Smooth muscle cell (in vitro differentiated cells): Measurements from ENCODE around the gene CLCN3. TPM values are rescaled to one million over a fixed set of nuclear protein-coding genes. Genes with fewer than 3 reads are reported as not detected.
A peak's percentile ranks its signal among the peaks of the same experiment; 100 is the strongest.

Experiments used
- DNase-seq: peaks from one replicate; lab custom pipeline; 2025; ENCODE audit not compliant: unreplicated experiment; lab: John Stamatoyannopoulos, UW
- H2AFZ ChIP-seq: fragments of 200-600 bp; sonication (generic); 2 replicates; pipeline ENCODE4 v1.6.0; 2016; ENCODE audit warnings: antibody characterized with exemption, low read depth, mild to moderate bottlenecking
- H3F3A ChIP-seq: fragments of 200-600 bp; sonication (generic); 2 replicates; pipeline ENCODE4 v1.6.0; 2017; ENCODE audit warnings: antibody characterized with exemption, low read depth
- H3K27ac ChIP-seq: fragments of 200-600 bp; sonication (generic); 2 replicates; pipeline ENCODE4 v1.5.1; 2016; ENCODE audit warnings: low read depth, mild to moderate bottlenecking
- H3K27me3 ChIP-seq: fragments of 200-600 bp; sonication (generic); 2 replicates; pipeline ENCODE4 v1.6.1; 2016; ENCODE audit warnings: low read depth, mild to moderate bottlenecking
- H3K36me3 ChIP-seq: fragments of 200-600 bp; sonication (generic); 2 replicates; pipeline ENCODE4 v1.5.1; 2016; ENCODE audit warnings: low read depth
- H3K4me1 ChIP-seq: fragments of 200-600 bp; sonication (generic); 2 replicates; pipeline ENCODE4 v1.5.1; 2016; ENCODE audit warnings: low read depth
- H3K4me2 ChIP-seq: fragments of 200-600 bp; sonication (generic); 2 replicates; pipeline ENCODE4 v1.6.0; 2016; ENCODE audit warnings: mild to moderate bottlenecking
- H3K4me3 ChIP-seq: fragments of 200-600 bp; sonication (generic); 2 replicates; pipeline ENCODE4 v1.5.1; 2016; ENCODE audit warnings: mild to moderate bottlenecking
- H3K79me2 ChIP-seq: fragments of 200-600 bp; sonication (generic); 2 replicates; pipeline ENCODE4 v1.6.0; 2016; ENCODE audit warnings: low read depth, mild to moderate bottlenecking
- H3K9ac ChIP-seq: fragments of 200-600 bp; sonication (generic); 2 replicates; pipeline ENCODE4 v1.6.0; 2016; ENCODE audit warnings: low read depth
- H3K9me3 ChIP-seq: fragments of 200-600 bp; sonication (generic); replicated peaks from 2 replicates; pipeline ENCODE4 v1.5.1; 2016; ENCODE audit warnings: low read depth
- H4K20me1 ChIP-seq: fragments of 200-600 bp; sonication (generic); 2 replicates; pipeline ENCODE4 v1.6.0; 2016; ENCODE audit warnings: low read depth
- CTCF ChIP-seq: fragments of 200-600 bp; sonication (generic); IDR thresholded peaks from 2 replicates; pipeline ENCODE4 v1.5.1; 2017; ENCODE audit warnings: borderline replicate concordance, mild to moderate bottlenecking, antibody characterized with exemption; ENCODE audit not compliant: insufficient read depth, poor library complexity, severe bottlenecking
- WGBS: methylation state at CpG from one replicate; pipeline ENCODE4 v1.1.7; 2016; ENCODE audit warnings: low lambda C conversion rate; 5-methylcytosine and 5-hydroxymethylcytosine counted together
- polyA plus RNA-seq: library from polyadenylated mRNA; unstranded; fragments of >200 nt; fragmentation: Nextera tagmentation; extraction: Ambion mirVana; gene quantifications from 2 replicates; pipeline ENCODE4 v1.2.1, GENCODE V29; 2016
- total RNA-seq: library from RNA; depleted of rRNA; stranded (reverse); fragments of >200 nt; gene quantifications from 2 replicates; pipeline ENCODE4 v1.2.3, GENCODE V29; 2014

CLCN3 gene
- total and polyA plus RNA-seq, 2 experiments from 2014 or later = 13.7 to 41.2 TPM

GRCh38 chr4:169650227-169650936 is 30.0 kb downstream of the CLCN3 start:
- Histone ChIP-seq H3K79me2 (peaks cover 38% of the 10 kb centered on the region), H3K27me3 (no peaks in the 10 kb centered on the region), H2AFZ (no peak overlapping the region), H3K4me1 (no peaks in the 10 kb centered on the region), H3F3A (no peaks in the 10 kb centered on the region), H3K4me2 (no peak overlapping the region), H3K4me3 (no peak overlapping the region), H3K27ac (no peak overlapping the region), H3K9me3 (no peaks in the 10 kb centered on the region), H3K9ac (no peak overlapping the region), H4K20me1 (no peaks in the 10 kb centered on the region), H3K36me3 (peaks cover 3% of the 10 kb centered on the region)
- DNase-seq = no peak
- no peak for TF ChIP-seq CTCF
- WGBS = 85% methylated on average over 3 of the region's 3 CpGs

- H3K4me3 ChIP-seq = no peak overlapping the region
These were observed 32.2 kb downstream of the CLCN3 start for GRCh38 chr4:169652535-169652934.

GRCh38 chr4:169655401-169655800 is 35.0 kb downstream of the CLCN3 start:
- WGBS = 99% methylated on average over 6 of the region's 6 CpGs
- Histone ChIP-seq H3K79me2 (peaks cover 73% of the 10 kb centered on the region), H3K27me3 (no peaks in the 10 kb centered on the region), H3K36me3 (peaks cover 3% of the 10 kb centered on the region), H3K27ac (no peak overlapping the region), H3K9me3 (no peaks in the 10 kb centered on the region), H4K20me1 (no peaks in the 10 kb centered on the region), H2AFZ (no peak overlapping the region), H3K9ac (no peak overlapping the region), H3K4me1 (peaks cover 17% of the 10 kb centered on the region), H3K4me3 (no peak overlapping the region), H3K4me2 (no peak overlapping the region), H3F3A (peaks cover 20% of the 10 kb centered on the region)
- no peak for DNase-seq
- no peak for TF ChIP-seq CTCF

More at GRCh38 chr4:169652535-169652934, 32.2 kb downstream of the CLCN3 start:
- Histone ChIP-seq H3K79me2 (peaks cover 59% of the 10 kb centered on the region), H3K27ac (no peak overlapping the region), H3K9me3 (no peaks in the 10 kb centered on the region), H3K9ac (no peak overlapping the region), H3K4me2 (no peak overlapping the region), H3F3A (peaks cover 2% of the 10 kb centered on the region), H4K20me1 (no peaks in the 10 kb centered on the region), H3K27me3 (no peaks in the 10 kb centered on the region), H3K36me3 (peaks cover 3% of the 10 kb centered on the region), H3K4me1 (no peaks in the 10 kb centered on the region), H2AFZ (no peak overlapping the region)
- no peak for DNase-seq
- TF ChIP-seq CTCF = no peak

- no peak for DNase-seq
- peak overlapping the region; percentile 100 for H3K27ac ChIP-seq
- H3K27me3 ChIP-seq = no peaks in the 10 kb centered on the region
These were observed 37.2 kb downstream of the CLCN3 start for GRCh38 chr4:169657470-169658107.

More at GRCh38 chr4:169657470-169658107, 37.2 kb downstream of the CLCN3 start:
- peaks cover 32% of the 10 kb centered on the region for H3F3A ChIP-seq
- H3K4me3 ChIP-seq = no peak overlapping the region
- H3K4me1 ChIP-seq = peaks cover 34% of the 10 kb centered on the region
- 89% methylated on average over 3 of the region's 3 CpGs for WGBS
- H3K4me2 ChIP-seq = peak overlapping the region; percentile 18
- peak overlapping the region; percentile 45 for H3K9ac ChIP-seq
- TF ChIP-seq CTCF = no peak
- peaks cover 76% of the 10 kb centered on the region for H3K79me2 ChIP-seq
- no peaks in the 10 kb centered on the region for H3K9me3 ChIP-seq
- no peak overlapping the region for H2AFZ ChIP-seq
- no peaks in the 10 kb centered on the region for H3K36me3 ChIP-seq
- no peaks in the 10 kb centered on the region for H4K20me1 ChIP-seq
